Activated T-cell treated with anti-CD3 and anti-CD28 coated beads for 1 hour (primary cell): ENCODE results near the gene CELF1.

Experiments used
- DNase-seq: peaks from one replicate; pipeline ENCODE4 v3.0.0-alpha.2; 2020; ENCODE audit warnings: low read depth

Gene CELF1

GRCh38 chr11:47508240-47508957 is 44.5 kb downstream of the CELF1 start:
- no peak for DNase-seq

GRCh38 chr11:47507563-47508239 is 45.2 kb downstream of the CELF1 start:
- DNase-seq = no peak

GRCh38 chr11:47506795-47507562 is 46.0 kb downstream of the CELF1 start:
- DNase-seq = no peak

GRCh38 chr11:47506373-47506772 is 46.6 kb downstream of the CELF1 start:
- DNase-seq = no peak

GRCh38 chr11:47504910-47505309 is 48.0 kb downstream of the CELF1 start:
- DNase-seq = no peak

GRCh38 chr11:47503227-47503626 is 49.7 kb downstream of the CELF1 start:
- DNase-seq = no peak

- DNase-seq = no peak
Measured at GRCh38 chr11:47502767-47503166, 50.2 kb downstream of the CELF1 start.

- no peak for DNase-seq
Measured at GRCh38 chr11:47501101-47501500, 51.8 kb downstream of the CELF1 start.

GRCh38 chr11:47500121-47500520 is 52.8 kb downstream of the CELF1 start:
- DNase-seq = no peak

GRCh38 chr11:47499614-47500013 is 53.3 kb downstream of the CELF1 start:
- DNase-seq = no peak

GRCh38 chr11:47499161-47499560 is 53.8 kb downstream of the CELF1 start:
- no peak for DNase-seq

GRCh38 chr11:47498584-47499152 is 54.3 kb downstream of the CELF1 start:
- no peak for DNase-seq

- no peak for DNase-seq
Measured at GRCh38 chr11:47498149-47498548, 54.8 kb downstream of the CELF1 start.

GRCh38 chr11:47496808-47497207 is 56.1 kb downstream of the CELF1 start:
- DNase-seq = no peak

GRCh38 chr11:47495856-47496217 is 57.1 kb downstream of the CELF1 start:
- no peak for DNase-seq

- no peak for DNase-seq
Measured at GRCh38 chr11:47495011-47495855, 57.7 kb downstream of the CELF1 start.

GRCh38 chr11:47489395-47489755 is 63.6 kb downstream of the CELF1 start:
- no peak for DNase-seq

GRCh38 chr11:47488674-47489394 is 64.1 kb downstream of the CELF1 start:
- DNase-seq = no peak

- DNase-seq = no peak
Measured at GRCh38 chr11:47488111-47488510, 64.8 kb downstream of the CELF1 start.

GRCh38 chr11:47487421-47487820 is 65.5 kb downstream of the CELF1 start:
- DNase-seq = no peak

GRCh38 chr11:47485107-47485506 is 67.8 kb downstream of the CELF1 start:
- no peak for DNase-seq
